HepG2 (cell line): Measurements from ENCODE around the gene SLN. TPM values are rescaled to one million over a fixed set of nuclear protein-coding genes. Genes with fewer than 3 reads are reported as not detected.
A peak's percentile ranks its signal among the peaks of the same experiment; 100 is the strongest.

ENCODE experiments used
- BHLHE40 ChIP-seq: IDR thresholded peaks from 2 replicates; pipeline ENCODE4 v1.6.1; 2011; ENCODE audit warnings: low read length, improper control_type of control experiment
- CTCF ChIP-seq: sonication (generic); formaldehyde crosslinking; IDR thresholded peaks from 2 replicates; pipeline ENCODE4 v1.5.0; 2020; ENCODE audit warnings: mild to moderate bottlenecking, missing genetic modification reagents, moderate library complexity
- GMEB2 ChIP-seq: IDR thresholded peaks from 2 replicates; pipeline ENCODE4 v1.6.1; 2016; ENCODE audit warnings: missing biosample characterization, missing genetic modification reagents, low read depth
- HOXA5 ChIP-seq: sonication (generic); formaldehyde crosslinking; IDR thresholded peaks from 2 replicates; pipeline ENCODE4 v1.4.0; 2020; ENCODE audit warnings: missing genetic modification reagents
- KAT2B ChIP-seq: fragments of 150-350 bp; IDR thresholded peaks from 2 replicates; pipeline ENCODE4 v1.6.1; 2014; ENCODE audit warnings: low read depth, low read length, borderline replicate concordance
- KLF13 ChIP-seq: sonication (generic); formaldehyde crosslinking; IDR thresholded peaks from 2 replicates; pipeline ENCODE4 v1.4.0; 2020; ENCODE audit warnings: mild to moderate bottlenecking, missing genetic modification reagents
- NONO ChIP-seq, 2 experiments: fragments of 450-650 bp in 1 of 2; sonication (generic) in 1 of 2; formaldehyde crosslinking in 1 of 2; IDR thresholded peaks in 1 of 2; conservative IDR thresholded peaks in 1 of 2; 2 replicates each; pipeline versions ENCODE4 v1.6.1 to v1.8.0; 2017 to 2022; ENCODE audit warnings: mild to moderate bottlenecking in 1 of 2, missing genetic modification reagents in 1 of 2, moderate library complexity in 1 of 2
- ONECUT2 ChIP-seq: sonication (generic); formaldehyde crosslinking; IDR thresholded peaks from 2 replicates; pipeline ENCODE4 v1.4.0; 2020; ENCODE audit warnings: missing genetic modification reagents
- RBM39 ChIP-seq: fragments of 200-400 bp; formaldehyde crosslinking; IDR thresholded peaks from one replicate; pipeline ENCODE4 v1.6.1; 2018; ENCODE audit warnings: antibody characterized with exemption, mild to moderate bottlenecking, low read depth, low read length; ENCODE audit not compliant: poor library complexity, severe bottlenecking
- RNF219 ChIP-seq: sonication (generic); formaldehyde crosslinking; IDR thresholded peaks from 2 replicates; pipeline ENCODE4 v1.5.0; 2020; ENCODE audit warnings: mild to moderate bottlenecking, missing genetic modification reagents
- SOX6 ChIP-seq, 2 experiments: fragments of 450-650 bp in 1 of 2; sonication (generic) in 1 of 2; formaldehyde crosslinking in 1 of 2; IDR thresholded peaks; 2 replicates each; pipeline versions ENCODE4 v1.4.0 to v1.6.1; 2017 to 2020; ENCODE audit warnings: antibody characterized with exemption in 1 of 2, mild to moderate bottlenecking in 1 of 2, missing genetic modification reagents in 1 of 2
- STAG1 ChIP-seq: sonication (generic); formaldehyde crosslinking; IDR thresholded peaks from 2 replicates; pipeline ENCODE4 v1.4.0; 2020; ENCODE audit warnings: missing genetic modification reagents
- ZBTB26 ChIP-seq: IDR thresholded peaks from 2 replicates; pipeline ENCODE4 v1.6.1; 2016; ENCODE audit warnings: missing compliant biosample characterization, missing genetic modification reagents, borderline replicate concordance
- ZNF180 ChIP-seq: sonication (generic); formaldehyde crosslinking; IDR thresholded peaks from 2 replicates; pipeline ENCODE4 v1.4.0; 2020; ENCODE audit warnings: low read depth, missing genetic modification reagents, borderline replicate concordance
- ZNF468 ChIP-seq: sonication (generic); formaldehyde crosslinking; IDR thresholded peaks from 2 replicates; pipeline ENCODE4 v1.8.0; 2022; ENCODE audit warnings: mild to moderate bottlenecking, moderate library complexity, missing genetic modification reagents
- ZNF629 ChIP-seq: sonication (generic); formaldehyde crosslinking; conservative IDR thresholded peaks from 2 replicates; pipeline ENCODE4 v1.5.0; 2020; ENCODE audit warnings: missing genetic modification reagents
- polyA plus RNA-seq, 8 experiments: library from polyadenylated mRNA; depleted of rRNA in 3 of 8; stranded (reverse) in 7 of 8; unstranded in 1 of 8; fragments of >200 nt; fragmentation: Illumina TruSeq in 4 of 8; extraction: Trizol in 4 of 8; gene quantifications; 2 replicates each; pipeline versions ENCODE4 v1.2.1 to v1.2.3, GENCODE V29; 2011 to 2016; ENCODE audit warnings: low read depth in 4 of 8, missing spikeins in 1 of 8, mixed read lengths in 1 of 8; ENCODE audit not compliant: insufficient read depth in 1 of 8
- total RNA-seq, 5 experiments: library from RNA; depleted of rRNA; stranded (reverse); fragments of >200 nt; fragmentation: Illumina TruSeq; extraction: Trizol; gene quantifications; 2 replicates each; pipeline ENCODE4 v1.2.3, GENCODE V29; 2016; ENCODE audit warnings: low read depth in 1 of 5

Gene SLN
- total and polyA plus RNA-seq, 2 of the 13 experiments (the other 11 are each of a cell fraction or from before 2014, with no cell fraction given): not detected

- TF ChIP-seq RNF219 (CRISPR knock-in tag) (no peak), BHLHE40 (no peak), STAG1 (peak; percentile 50), HOXA5 (CRISPR knock-in tag) (no peak), ZNF629 (CRISPR knock-in tag) (no peak), ONECUT2 (CRISPR knock-in tag) (no peak), GMEB2 (CRISPR knock-in tag) (no peak), CTCF (CRISPR knock-in tag) (peak; percentile 69), KAT2B (no peak), ZNF468 (no peak), RBM39 (no peak), ZNF180 (CRISPR knock-in tag) (no peak), ZBTB26 (CRISPR knock-in tag) (no peak), KLF13 (CRISPR knock-in tag) (no peak), SOX6 (IDR thresholded peaks at IDR 0.05) (no peak), SOX6 (CRISPR knock-in tag; IDR thresholded peaks at IDR 0.05) (no peak), NONO (IDR thresholded peaks at IDR 0.05) (no peak), NONO (CRISPR knock-in tag; conservative IDR thresholded peaks at IDR 0.05) (no peak)
- TF ChIP-seq, all 625 proteins: peak for 4
These were observed 29.4 kb upstream of the SLN start (continued) for GRCh38 chr11:107741044-107741823.
